GM23338 (cell line): ENCODE results near the gene DNAJB2.

Experiments
- CREB1 ChIP-seq: fragments of 250-450 bp; sonication (Bioruptor Pico); IDR thresholded peaks from 2 replicates; pipeline ENCODE4 v1.5.0; 2020; ENCODE audit warnings: low read depth, mild to moderate bottlenecking, moderate library complexity
- EZH2 ChIP-seq: fragments of 200-600 bp; sonication (generic); IDR thresholded peaks from one replicate; pipeline ENCODE4 v1.8.0; 2017; ENCODE audit warnings: antibody characterized with exemption, mild to moderate bottlenecking, low read depth; ENCODE audit not compliant: unreplicated experiment
- EZH2phosphoT487 ChIP-seq: fragments of 200-600 bp; sonication (generic); IDR thresholded peaks from one replicate; pipeline ENCODE4 v1.8.1; 2018; ENCODE audit warnings: antibody characterized with exemption; ENCODE audit not compliant: unreplicated experiment
- JUNB ChIP-seq: IDR thresholded peaks from one replicate; pipeline ENCODE4 v1.6.1; 2016; ENCODE audit warnings: antibody characterized with exemption; ENCODE audit not compliant: unreplicated experiment
- NANOG ChIP-seq: IDR thresholded peaks from 2 replicates; pipeline ENCODE4 v1.6.1; 2016; ENCODE audit warnings: antibody characterized with exemption, borderline replicate concordance
- POLR2AphosphoS5 ChIP-seq: IDR thresholded peaks from 2 replicates; pipeline ENCODE4 v1.6.1; 2016; ENCODE audit warnings: antibody characterized with exemption, low read depth
- REST ChIP-seq: IDR thresholded peaks from one replicate; pipeline ENCODE4 v1.6.1; 2018; ENCODE audit warnings: antibody characterized with exemption; ENCODE audit not compliant: unreplicated experiment
- STAT1 ChIP-seq: IDR thresholded peaks from one replicate; pipeline ENCODE4 v1.6.1; 2016; ENCODE audit warnings: antibody characterized with exemption; ENCODE audit not compliant: unreplicated experiment
- ZNF114 ChIP-seq: fragments of 250-450 bp; sonication (Bioruptor Pico); IDR thresholded peaks from 2 replicates; pipeline ENCODE4 v1.5.0; 2020; ENCODE audit warnings: mild to moderate bottlenecking, moderate library complexity
- ZNF331 ChIP-seq: fragments of 250-450 bp; sonication (Bioruptor Pico); IDR thresholded peaks from 2 replicates; pipeline ENCODE4 v1.5.0; 2020; ENCODE audit warnings: low read depth, mild to moderate bottlenecking, moderate library complexity
- TF ChIP-seq, protein P1 (sequence below), 2 experiments: fragments of 200-600 bp in 1 of 2; sonication (generic) in 1 of 2; conservative IDR thresholded peaks; 2 replicates each; pipeline versions ENCODE4 v1.5.1 to v1.6.1; 2016 to 2017; ENCODE audit warnings: antibody characterized with exemption in 2 of 2, low read depth in 2 of 2, mild to moderate bottlenecking in 2 of 2, moderate library complexity in 1 of 2
- TF ChIP-seq, protein P2 (sequence below): IDR thresholded peaks from 2 replicates; pipeline ENCODE4 v1.6.1; 2016; ENCODE audit warnings: antibody characterized with exemption

GRCh38 chr2:219253753-219254589, 25.2 kb upstream of the DNAJB2 start, which contains the start of gene TUBA4A:
- TF ChIP-seq, protein P1, sequence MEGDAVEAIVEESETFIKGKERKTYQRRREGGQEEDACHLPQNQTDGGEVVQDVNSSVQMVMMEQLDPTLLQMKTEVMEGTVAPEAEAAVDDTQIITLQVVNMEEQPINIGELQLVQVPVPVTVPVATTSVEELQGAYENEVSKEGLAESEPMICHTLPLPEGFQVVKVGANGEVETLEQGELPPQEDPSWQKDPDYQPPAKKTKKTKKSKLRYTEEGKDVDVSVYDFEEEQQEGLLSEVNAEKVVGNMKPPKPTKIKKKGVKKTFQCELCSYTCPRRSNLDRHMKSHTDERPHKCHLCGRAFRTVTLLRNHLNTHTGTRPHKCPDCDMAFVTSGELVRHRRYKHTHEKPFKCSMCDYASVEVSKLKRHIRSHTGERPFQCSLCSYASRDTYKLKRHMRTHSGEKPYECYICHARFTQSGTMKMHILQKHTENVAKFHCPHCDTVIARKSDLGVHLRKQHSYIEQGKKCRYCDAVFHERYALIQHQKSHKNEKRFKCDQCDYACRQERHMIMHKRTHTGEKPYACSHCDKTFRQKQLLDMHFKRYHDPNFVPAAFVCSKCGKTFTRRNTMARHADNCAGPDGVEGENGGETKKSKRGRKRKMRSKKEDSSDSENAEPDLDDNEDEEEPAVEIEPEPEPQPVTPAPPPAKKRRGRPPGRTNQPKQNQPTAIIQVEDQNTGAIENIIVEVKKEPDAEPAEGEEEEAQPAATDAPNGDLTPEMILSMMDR (conservative IDR thresholded peaks at IDR 0.05; ENCODE audit: low read depth in 2 of 2), result no peak
- no peak for TF ChIP-seq CREB1
- TF ChIP-seq, protein P2, sequence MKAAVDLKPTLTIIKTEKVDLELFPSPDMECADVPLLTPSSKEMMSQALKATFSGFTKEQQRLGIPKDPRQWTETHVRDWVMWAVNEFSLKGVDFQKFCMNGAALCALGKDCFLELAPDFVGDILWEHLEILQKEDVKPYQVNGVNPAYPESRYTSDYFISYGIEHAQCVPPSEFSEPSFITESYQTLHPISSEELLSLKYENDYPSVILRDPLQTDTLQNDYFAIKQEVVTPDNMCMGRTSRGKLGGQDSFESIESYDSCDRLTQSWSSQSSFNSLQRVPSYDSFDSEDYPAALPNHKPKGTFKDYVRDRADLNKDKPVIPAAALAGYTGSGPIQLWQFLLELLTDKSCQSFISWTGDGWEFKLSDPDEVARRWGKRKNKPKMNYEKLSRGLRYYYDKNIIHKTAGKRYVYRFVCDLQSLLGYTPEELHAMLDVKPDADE, result no peak
- TF ChIP-seq STAT1, result no peak
- no peak for TF ChIP-seq NANOG
- TF ChIP-seq EZH2, result no peak
- peak; percentile 91 for TF ChIP-seq POLR2AphosphoS5
- no peak for TF ChIP-seq JUNB
- no peak for TF ChIP-seq EZH2phosphoT487
- TF ChIP-seq REST, result no peak
- TF ChIP-seq ZNF114 (CRISPR knock-in tag), result no peak
- TF ChIP-seq ZNF331 (CRISPR knock-in tag), result no peak
